Stimulated activated CD4-positive, alpha-beta T cell treated with anti-CD3 and anti-CD28 coated beads, Interleukin-1b, Interleukin-23, amount 100 ng/mL, for 48 hours (primary cell): ENCODE data around the gene CAV1.
"Not testable (repeated sequence)": the region's sequence is repeated elsewhere in the genome, so short reads cannot be mapped to it uniquely, and the experiment has no call there.

Experiments
- DNase-seq: peaks from one replicate; pipeline ENCODE4 v3.0.0-alpha.2; 2020

The CAV1 gene

GRCh38 chr7:116583653-116584052, 58.8 kb downstream of the CAV1 start:
- peak; percentile 13 for DNase-seq

GRCh38 chr7:116584721-116585120, 59.9 kb downstream of the CAV1 start:
- DNase-seq: no peak

- DNase-seq: no peak
These were observed 60.6 kb downstream of the CAV1 start for GRCh38 chr7:116585392-116585791.

- DNase-seq: no peak
These were observed 61.1 kb downstream of the CAV1 start for GRCh38 chr7:116585967-116586366.

- DNase-seq: not testable (repeated sequence)
These were observed 62.4 kb downstream of the CAV1 start for GRCh38 chr7:116587200-116587599.

- DNase-seq: peak; percentile 45
These were observed 63.4 kb downstream of the CAV1 start for GRCh38 chr7:116588225-116588624.

GRCh38 chr7:116588641-116589594, 64.1 kb downstream of the CAV1 start:
- no peak for DNase-seq

- no peak for DNase-seq
These were observed 66.6 kb downstream of the CAV1 start for GRCh38 chr7:116591202-116592040.

GRCh38 chr7:116592041-116592355, 67.2 kb downstream of the CAV1 start:
- DNase-seq: no peak

- no peak for DNase-seq
These were observed 67.6 kb downstream of the CAV1 start for GRCh38 chr7:116592445-116592844.

- DNase-seq: no peak
These were observed 68.7 kb downstream of the CAV1 start for GRCh38 chr7:116593359-116594075.

GRCh38 chr7:116595063-116595462, 70.2 kb downstream of the CAV1 start:
- DNase-seq: no peak

GRCh38 chr7:116597384-116597783, 72.5 kb downstream of the CAV1 start:
- DNase-seq: no peak

- no peak for DNase-seq
These were observed 73.4 kb downstream of the CAV1 start for GRCh38 chr7:116598278-116598677.

GRCh38 chr7:116598861-116599260, 74.0 kb downstream of the CAV1 start:
- no peak for DNase-seq

- peak; percentile 42 for DNase-seq
These were observed 76.6 kb downstream of the CAV1 start for GRCh38 chr7:116601426-116601825.

- DNase-seq: no peak
These were observed 82.5 kb downstream of the CAV1 start for GRCh38 chr7:116607299-116607698.

GRCh38 chr7:116610210-116610609, 85.4 kb downstream of the CAV1 start:
- no peak for DNase-seq

GRCh38 chr7:116610721-116611120, 85.9 kb downstream of the CAV1 start:
- no peak for DNase-seq
